ENCODE data around the gene MICA.
"Not testable (repeated sequence)": the region's sequence is repeated elsewhere in the genome, so short reads cannot be mapped to it uniquely, and the experiment has no call there.

MICA gene

GRCh38 chr6:31414771-31415265 is 11.4 kb downstream of the MICA start:
- DNase-seq: no peak

GRCh38 chr6:31416394-31417014 is 13.1 kb downstream of the MICA start:
- DNase-seq: no peak

GRCh38 chr6:31418251-31418650 is 14.9 kb downstream of the MICA start:
- DNase-seq: no peak

- DNase-seq: no peak
These were observed 16.4 kb downstream of the MICA start for GRCh38 chr6:31419842-31420241.

GRCh38 chr6:31420546-31420945 is 17.2 kb downstream of the MICA start:
- no peak for DNase-seq

- no peak for DNase-seq
These were observed 19.2 kb downstream of the MICA start for GRCh38 chr6:31422587-31422986.

- DNase-seq: no peak
These were observed 20.2 kb downstream of the MICA start for GRCh38 chr6:31423550-31423949.

- no peak for DNase-seq
These were observed 23.3 kb downstream of the MICA start for GRCh38 chr6:31426395-31427354.

GRCh38 chr6:31430449-31430848 is 27.1 kb downstream of the MICA start:
- no peak for DNase-seq

GRCh38 chr6:31435051-31435450 is 31.7 kb downstream of the MICA start:
- DNase-seq: not testable (repeated sequence)

GRCh38 chr6:31438222-31438621 is 34.8 kb downstream of the MICA start:
- DNase-seq: no peak

GRCh38 chr6:31438677-31439076 is 35.3 kb downstream of the MICA start:
- no peak for DNase-seq

GRCh38 chr6:31441365-31442267 is 38.2 kb downstream of the MICA start:
- DNase-seq: no peak

GRCh38 chr6:31446481-31446880 is 43.1 kb downstream of the MICA start:
- no peak for DNase-seq

GRCh38 chr6:31446999-31447789 is 43.8 kb downstream of the MICA start:
- not testable (repeated sequence) for DNase-seq

- no peak for DNase-seq
These were observed 47.4 kb downstream of the MICA start for GRCh38 chr6:31450751-31451150.

- no peak for DNase-seq
These were observed 49.5 kb downstream of the MICA start for GRCh38 chr6:31452859-31453258.

- no peak for DNase-seq
These were observed 49.9 kb downstream of the MICA start for GRCh38 chr6:31453259-31453658.

- not testable (repeated sequence) for DNase-seq
These were observed 56.5 kb downstream of the MICA start for GRCh38 chr6:31459864-31460263.

GRCh38 chr6:31460361-31461025 is 57.1 kb downstream of the MICA start:
- no peak for DNase-seq
